Ecto neural progenitor cell (in vitro differentiated cells): ENCODE measurements around the gene ZNF774.
A peak's percentile ranks its signal among the peaks of the same experiment; 100 is the strongest.
"Not testable (repeated sequence)": the region's sequence is repeated elsewhere in the genome, so short reads cannot be mapped to it uniquely, and the experiment has no call there.

Experiments used
- DNase-seq: peaks from one replicate; pipeline ENCODE4 v3.0.0-alpha.2; 2018; ENCODE audit warnings: low spot score

The ZNF774 gene

GRCh38 chr15:90345857-90346256 lies 6.2 kb upstream of the ZNF774 start:
- DNase-seq: no peak

- not testable (repeated sequence) for DNase-seq
Observed at GRCh38 chr15:90347431-90348065, 4.5 kb upstream of the ZNF774 start.

- DNase-seq: no peak
Observed at GRCh38 chr15:90348456-90348855, 3.6 kb upstream of the ZNF774 start.

GRCh38 chr15:90349072-90349471 lies 3.0 kb upstream of the ZNF774 start:
- no peak for DNase-seq

GRCh38 chr15:90349821-90350220 lies 2.3 kb upstream of the ZNF774 start:
- DNase-seq: no peak

- no peak for DNase-seq
Observed at GRCh38 chr15:90351479-90352106, 491 bp upstream of the ZNF774 start.

- DNase-seq: no peak
Observed at GRCh38 chr15:90354986-90355385, 2.9 kb downstream of the ZNF774 start.

GRCh38 chr15:90358124-90359033 lies 6.3 kb downstream of the ZNF774 start:
- DNase-seq: no peak

- no peak for DNase-seq
Observed at GRCh38 chr15:90360746-90361145, 8.7 kb downstream of the ZNF774 start.

GRCh38 chr15:90362936-90363212 lies 10.8 kb downstream of the ZNF774 start:
- no peak for DNase-seq

- DNase-seq: no peak
Observed at GRCh38 chr15:90364251-90364650, 12.2 kb downstream of the ZNF774 start.

- DNase-seq: no peak
Observed at GRCh38 chr15:90365414-90366055, 13.5 kb downstream of the ZNF774 start.

GRCh38 chr15:90367576-90367975 lies 15.5 kb downstream of the ZNF774 start:
- DNase-seq: no peak

- DNase-seq: no peak
Observed at GRCh38 chr15:90375071-90375470, 23.0 kb downstream of the ZNF774 start.

- no peak for DNase-seq
Observed at GRCh38 chr15:90376789-90377188, 24.7 kb downstream of the ZNF774 start.

- DNase-seq: no peak
Observed at GRCh38 chr15:90379263-90379662, 27.2 kb downstream of the ZNF774 start.

GRCh38 chr15:90381515-90381914 lies 29.4 kb downstream of the ZNF774 start:
- DNase-seq: no peak

GRCh38 chr15:90382320-90382719 lies 30.2 kb downstream of the ZNF774 start:
- no peak for DNase-seq

- no peak for DNase-seq
Observed at GRCh38 chr15:90386221-90386620, 34.1 kb downstream of the ZNF774 start.

- peak; percentile 99 for DNase-seq
Observed at GRCh38 chr15:90387534-90388461, 35.7 kb downstream of the ZNF774 start, which contains the start of gene IQGAP1. Gene IQGAP1 (plus strand): TSS chr15:90388242. CDS start chr15:90388342, 100 bp downstream.
